ENCODE results near the gene PEX6.
A peak's percentile ranks its signal among the peaks of the same experiment; 100 is the strongest.

PEX6 gene

GRCh38 chr6:42978839-42979522 lies at the start of gene PEX6:
TSS of gene PEX6 (minus strand) at chr6:42979181. CDS start at chr6:42979150, 31 bp downstream.
- Histone ChIP-seq H3K27ac (peak within 1 kb of the TSS; percentile 81), H3K36me3 (peaks cover 2% of the 10 kb centered on the region), H3K9me3 (no peaks in the 10 kb centered on the region), H3K4me1 (ENCODE audit: control insufficient read depth in 1 of 2, insufficient read depth in 1 of 2, low read depth in 1 of 2, low read length in 1 of 2) (peaks cover 34 to 37% of the 10 kb centered on the region in 2 experiments), H3K4me3 (ENCODE audit: low read depth in 1 of 2, low read length in 1 of 2) (peak within 1 kb of the TSS; percentile 73 to 95), H3K27me3 (no peaks in the 10 kb centered on the region)
- no peak for TF ChIP-seq CTCF (IDR thresholded peaks at IDR 0.05)

GRCh38 chr6:43026365-43026764 lies 47.4 kb upstream of the PEX6 start:
- Histone ChIP-seq H3K27ac (no peak overlapping the region), H3K9me3 (no peaks in the 10 kb centered on the region), H3K36me3 (peaks cover 65% of the 10 kb centered on the region), H3K4me3 (ENCODE audit: low read depth in 1 of 2, low read length in 1 of 2) (no peak overlapping the region), H3K4me1 (ENCODE audit: control insufficient read depth in 1 of 2, insufficient read depth in 1 of 2, low read depth in 1 of 2, low read length in 1 of 2) (peaks cover 7 to 9% of the 10 kb centered on the region in 2 experiments), H3K27me3 (no peaks in the 10 kb centered on the region)
- TF ChIP-seq CTCF (IDR thresholded peaks at IDR 0.05), result no peak

- Histone ChIP-seq H3K27me3 (no peaks in the 10 kb centered on the region), H3K27ac (no peak overlapping the region), H3K36me3 (peaks cover 54% of the 10 kb centered on the region), H3K4me3 (ENCODE audit: low read depth in 1 of 2, low read length in 1 of 2) (no peak overlapping the region), H3K9me3 (no peaks in the 10 kb centered on the region), H3K4me1 (ENCODE audit: control insufficient read depth in 1 of 2, insufficient read depth in 1 of 2, low read depth in 1 of 2, low read length in 1 of 2) (peaks cover 15 to 18% of the 10 kb centered on the region in 2 experiments)
- no peak for TF ChIP-seq CTCF (IDR thresholded peaks at IDR 0.05)
These were observed 45.5 kb upstream of the PEX6 start for GRCh38 chr6:43024436-43024835.

- H3K4me1 ChIP-seq (ENCODE audit: control insufficient read depth in 1 of 2, insufficient read depth in 1 of 2, low read depth in 1 of 2, low read length in 1 of 2), result peaks cover 15 to 19% of the 10 kb centered on the region in 2 experiments
- H3K9me3 ChIP-seq, result no peaks in the 10 kb centered on the region
- TF ChIP-seq CTCF (IDR thresholded peaks at IDR 0.05), result no peak
- peaks cover 49% of the 10 kb centered on the region for H3K36me3 ChIP-seq
- H3K4me3 ChIP-seq (ENCODE audit: low read depth in 1 of 2, low read length in 1 of 2), result peak within 1 kb of the TSS; percentile 88 to 97
- peak within 1 kb of the TSS; percentile 85 for H3K27ac ChIP-seq
- no peaks in the 10 kb centered on the region for H3K27me3 ChIP-seq
These were observed 42.5 kb upstream of the PEX6 start, which contains the start of gene RRP36 for GRCh38 chr6:43021270-43022047. TSS of gene RRP36 (plus strand) at chr6:43021623. CDS start at chr6:43021655, 32 bp downstream.

GRCh38 chr6:43020847-43021246 lies 41.9 kb upstream of the PEX6 start:
- no peak for TF ChIP-seq CTCF (IDR thresholded peaks at IDR 0.05)
- no peaks in the 10 kb centered on the region for H3K27me3 ChIP-seq
- no peaks in the 10 kb centered on the region for H3K9me3 ChIP-seq
- H3K4me3 ChIP-seq (ENCODE audit: low read depth in 1 of 2, low read length in 1 of 2), result peak overlapping the region; percentile 88 to 97
- peak overlapping the region; percentile 85 for H3K27ac ChIP-seq
- H3K4me1 ChIP-seq (ENCODE audit: control insufficient read depth in 1 of 2, insufficient read depth in 1 of 2, low read depth in 1 of 2, low read length in 1 of 2), result peaks cover 21 to 25% of the 10 kb centered on the region in 2 experiments
- H3K36me3 ChIP-seq, result peaks cover 43% of the 10 kb centered on the region
